DOHH2 (cell line): ENCODE measurements around the gene SNRNP25.

Experiments
- CTCF ChIP-seq: fragments of 200-600 bp; sonication (generic); IDR thresholded peaks from one replicate; pipeline ENCODE4 v1.5.1; 2014; ENCODE audit warnings: antibody characterized with exemption, mild to moderate bottlenecking, low read depth, low read length; ENCODE audit not compliant: poor library complexity, severe bottlenecking
- EZH2phosphoT487 ChIP-seq: fragments of 200-600 bp; sonication (generic); IDR thresholded peaks from 2 replicates; pipeline ENCODE4 v1.6.1; 2017; ENCODE audit warnings: borderline replicate concordance, mild to moderate bottlenecking, antibody characterized with exemption, low read length, moderate library complexity, mixed read lengths

- no peak for TF ChIP-seq CTCF
- TF ChIP-seq EZH2phosphoT487, result no peak
These were observed 32.2 kb downstream of the SNRNP25 start for GRCh38 chr16:85865-86264.
